SHP77 treated with DMSO at 0.1 percent for 48 hours (cell line): ENCODE measurements around the gene NRXN3.
"Not testable (repeated sequence)": the region's sequence is repeated elsewhere in the genome, so short reads cannot be mapped to it uniquely, and the experiment has no call there.

Source experiments
- DNase-seq: peaks from one replicate; lab custom pipeline; 2025; lab: John Stamatoyannopoulos, UW

Gene NRXN3

GRCh38 chr14:79011920-79012204 lies 841.7 kb downstream of the NRXN3 start:
- DNase-seq = no peak

GRCh38 chr14:79016828-79017505 lies 846.8 kb downstream of the NRXN3 start:
- no peak for DNase-seq

DNA sequence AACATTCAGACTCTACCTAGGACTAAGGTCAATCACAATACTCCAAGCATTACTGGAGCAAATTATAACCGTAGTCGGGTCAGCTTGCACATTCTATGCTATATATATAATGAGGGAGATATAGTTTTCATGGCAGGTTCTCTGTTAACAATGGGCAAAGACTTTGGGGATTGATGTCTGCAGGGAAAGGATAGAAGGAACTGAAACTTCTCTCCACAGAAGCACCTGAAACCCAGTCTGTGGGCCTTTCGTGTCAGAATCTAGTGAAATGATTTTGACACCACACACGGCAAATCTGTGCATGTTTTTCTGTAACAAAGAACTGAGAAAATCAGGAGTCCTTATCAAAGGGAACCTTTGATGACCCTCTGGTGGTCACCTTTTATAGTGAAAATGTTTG lies 847.4 kb downstream of the NRXN3 start:
- DNase-seq = no peak

GRCh38 chr14:79018836-79019235 lies 848.7 kb downstream of the NRXN3 start:
- no peak for DNase-seq

DNA sequence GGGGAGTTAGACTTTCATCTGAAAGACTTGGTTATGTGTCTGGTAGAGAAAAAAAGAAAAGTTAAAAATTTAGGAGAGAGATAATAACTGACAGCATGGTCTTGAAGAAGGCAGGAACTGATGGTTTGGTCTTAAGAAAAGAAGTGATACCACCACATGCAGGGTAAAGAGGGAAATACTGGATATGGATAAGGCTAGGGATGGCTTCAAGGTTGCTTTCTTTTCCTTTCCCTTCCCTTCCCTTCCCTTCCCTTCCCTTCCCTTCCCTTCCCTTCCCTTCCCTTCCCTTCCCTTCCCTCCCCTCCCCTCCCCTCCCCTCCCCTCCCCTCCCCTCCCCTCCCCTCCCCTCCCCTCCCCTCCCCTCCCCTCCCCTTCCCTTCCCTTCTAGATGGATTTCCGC lies 849.7 kb downstream of the NRXN3 start:
- not testable (repeated sequence) for DNase-seq

GRCh38 chr14:79021766-79022165 lies 851.6 kb downstream of the NRXN3 start:
- DNase-seq = no peak

GRCh38 chr14:79027138-79027537 lies 857.0 kb downstream of the NRXN3 start:
- no peak for DNase-seq

DNA sequence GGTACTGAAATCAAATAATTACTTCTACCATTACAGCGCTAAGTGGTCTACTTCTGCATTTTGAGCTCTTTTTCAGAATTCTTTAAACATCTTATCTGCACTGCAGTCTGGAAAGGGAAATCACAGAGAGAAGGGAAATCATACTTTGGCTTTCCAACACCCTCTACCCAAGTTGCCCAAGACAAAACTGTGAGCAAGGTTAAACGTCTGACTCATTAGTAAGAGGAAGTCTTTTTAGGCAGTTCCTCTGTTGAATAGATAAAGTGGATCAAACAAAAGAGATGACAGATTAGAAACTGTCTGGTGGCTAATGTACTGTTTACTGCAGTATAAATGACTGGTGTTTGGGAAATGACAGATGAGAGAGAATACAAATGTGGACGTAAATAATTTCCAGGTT lies 858.1 kb downstream of the NRXN3 start:
- DNase-seq = no peak

- DNase-seq = no peak
Observed at GRCh38 chr14:79036441-79036840, 866.3 kb downstream of the NRXN3 start.

DNA sequence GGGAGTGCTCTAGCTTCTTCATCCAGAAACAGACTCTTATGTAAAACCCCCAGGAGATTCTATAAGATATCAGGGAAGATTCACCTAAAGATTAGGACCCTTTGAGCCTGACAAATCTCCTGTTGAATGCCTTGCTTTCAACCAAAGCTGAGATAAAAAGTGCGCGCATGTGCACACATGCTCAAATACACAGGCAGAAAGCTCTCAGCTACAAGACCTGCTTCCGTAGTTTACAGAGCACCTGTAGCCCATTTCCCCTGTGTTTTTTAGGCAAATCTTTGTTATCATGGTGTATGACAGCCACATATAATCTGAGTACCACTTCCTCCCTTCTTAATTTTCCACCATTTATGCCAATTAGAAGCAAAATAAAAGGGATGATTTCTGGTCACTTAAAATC lies 866.9 kb downstream of the NRXN3 start:
- no peak for DNase-seq

DNA sequence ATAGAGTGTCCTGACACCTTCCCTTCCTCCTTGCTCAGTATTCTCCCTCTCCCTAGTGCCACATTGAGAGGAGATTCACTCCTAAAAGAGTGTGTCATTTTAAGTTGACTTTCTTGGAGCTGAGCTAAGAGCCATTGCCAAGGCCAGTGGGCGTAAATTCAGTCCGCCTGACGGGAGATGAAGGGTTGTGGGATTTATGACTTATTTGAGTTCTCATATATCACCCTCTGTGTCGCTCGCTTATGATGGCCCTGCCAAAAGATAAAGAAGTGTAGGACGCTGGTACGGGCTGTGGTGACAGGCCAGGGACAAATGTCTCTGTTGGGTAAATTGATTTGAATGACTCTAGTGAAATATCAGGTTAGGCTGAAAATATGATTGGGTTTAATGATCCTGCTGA lies 867.4 kb downstream of the NRXN3 start:
- no peak for DNase-seq

DNA sequence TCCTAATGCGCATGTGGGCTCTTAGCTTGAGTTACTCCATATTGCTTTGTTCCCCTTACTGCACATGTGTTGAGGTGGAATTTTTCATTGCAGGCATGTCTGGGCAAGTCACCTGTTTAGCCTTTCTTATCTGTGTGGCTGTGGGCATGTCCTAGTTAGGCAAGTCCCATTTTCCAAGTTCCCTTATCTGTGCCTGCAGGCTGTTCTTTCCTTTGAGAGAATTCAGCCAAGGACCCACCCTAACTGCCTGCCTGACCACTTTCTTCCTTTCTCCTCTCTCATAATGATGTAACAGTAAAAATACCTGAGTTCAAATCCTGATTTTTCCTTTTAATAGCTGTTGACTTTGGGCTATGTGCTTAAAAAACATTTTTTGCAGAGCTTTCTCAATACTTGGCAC lies 870.6 kb downstream of the NRXN3 start:
- DNase-seq = no peak

GRCh38 chr14:79043194-79043889 lies 873.2 kb downstream of the NRXN3 start:
- DNase-seq = no peak

DNA sequence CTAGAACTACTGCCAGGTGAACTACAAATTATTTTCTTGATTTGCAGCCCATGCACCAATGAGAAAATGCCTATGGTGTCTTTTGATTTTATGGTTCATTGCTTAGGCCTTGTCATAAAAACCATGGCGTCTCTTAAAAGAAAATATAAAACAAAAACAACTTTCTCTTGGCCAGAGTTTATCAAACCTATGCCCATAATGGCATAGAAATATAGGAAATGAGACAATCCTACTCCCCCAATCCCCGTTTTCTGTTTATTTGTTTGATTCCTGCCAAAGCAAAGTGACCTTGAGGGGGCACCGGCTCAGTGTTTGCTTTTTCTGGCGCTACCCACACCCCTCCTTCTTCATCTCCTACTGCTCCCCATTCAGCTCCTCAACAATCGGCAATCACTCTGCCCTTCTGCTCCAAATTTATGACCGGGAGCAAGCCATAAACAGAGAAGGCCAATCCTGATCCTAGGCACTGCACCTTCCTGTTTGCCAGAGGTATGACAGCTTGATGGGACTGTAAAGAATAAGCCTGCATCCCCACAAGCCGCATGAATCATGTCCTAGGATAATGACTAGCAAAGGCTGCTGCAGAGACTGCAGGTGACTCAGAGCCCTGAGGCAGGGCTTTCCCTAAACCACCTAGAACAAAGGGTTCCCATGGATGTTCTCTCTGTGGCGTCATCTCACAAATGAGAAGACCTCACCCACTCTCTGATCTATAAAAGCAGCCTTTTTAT lies 874.9 kb downstream of the NRXN3 start:
- DNase-seq = no peak

- no peak for DNase-seq
Observed at GRCh38 chr14:79050787-79051727, 880.9 kb downstream of the NRXN3 start.

DNA sequence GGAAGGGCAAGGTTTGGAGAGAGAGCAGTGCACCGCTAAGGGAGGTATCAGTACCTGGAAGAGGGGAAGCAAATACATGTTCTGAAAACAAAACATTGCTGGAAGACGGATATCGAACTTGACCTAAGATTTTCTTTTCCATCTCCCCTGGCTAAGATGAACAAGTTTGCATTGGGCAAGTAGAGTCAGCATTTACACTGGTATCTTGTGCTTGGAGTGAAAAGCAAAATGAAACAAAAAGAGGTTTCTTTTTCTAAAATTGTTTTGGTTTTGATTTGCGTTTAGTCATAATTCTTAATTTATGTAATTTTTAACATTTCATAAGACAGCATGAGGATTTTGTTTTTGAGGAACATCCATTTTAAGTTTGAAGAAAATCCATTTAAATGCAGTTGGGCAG lies 881.6 kb downstream of the NRXN3 start:
- DNase-seq = no peak

GRCh38 chr14:79056879-79057278 lies 886.7 kb downstream of the NRXN3 start:
- DNase-seq = no peak

DNA sequence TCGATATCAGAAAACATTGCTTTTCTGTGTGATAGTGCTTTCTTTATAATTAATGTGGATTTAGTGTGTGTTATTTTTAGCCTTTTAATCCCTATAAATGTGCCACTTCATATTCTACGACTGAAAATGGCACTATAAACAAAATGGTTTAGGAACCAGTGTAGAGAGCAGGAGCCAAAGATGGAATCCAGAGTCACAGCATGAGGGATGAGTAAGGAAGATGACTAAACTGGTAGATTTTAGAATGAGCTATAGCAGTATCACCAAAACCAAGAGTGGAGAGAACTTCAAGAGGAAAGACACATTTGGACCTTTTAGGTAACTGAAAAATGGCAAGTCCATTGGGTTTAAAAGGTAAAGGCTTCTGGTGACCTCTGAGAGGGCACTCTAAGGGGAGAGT lies 887.2 kb downstream of the NRXN3 start:
- no peak for DNase-seq

- no peak for DNase-seq
Observed at GRCh38 chr14:79062226-79062625, 892.1 kb downstream of the NRXN3 start.

DNA sequence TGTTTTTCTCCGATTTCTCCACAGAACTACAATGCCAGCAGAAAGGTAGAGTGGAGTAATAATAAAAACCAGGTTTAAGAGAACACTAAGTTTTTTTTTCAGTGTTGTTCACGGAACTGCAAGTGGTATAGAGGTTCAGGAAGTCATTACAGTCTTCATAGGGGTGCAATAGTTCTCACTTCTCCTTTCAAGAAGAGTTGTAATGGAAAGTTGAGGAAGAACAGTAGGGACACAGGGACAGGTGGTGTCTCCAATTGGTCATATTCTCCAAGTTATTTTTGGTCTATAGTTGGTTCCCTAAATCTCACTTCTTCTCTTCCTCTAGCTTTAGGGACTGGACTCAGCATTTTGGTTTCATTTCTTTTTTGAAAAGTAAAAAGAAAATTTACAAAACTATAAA lies 894.0 kb downstream of the NRXN3 start:
- no peak for DNase-seq

GRCh38 chr14:79074510-79074909 lies 904.3 kb downstream of the NRXN3 start:
- DNase-seq = no peak

GRCh38 chr14:79076428-79076827 lies 906.3 kb downstream of the NRXN3 start:
- no peak for DNase-seq
